Fibroblast of skin of abdomen (primary cell): ENCODE measurements around the gene HACD2.
"Not testable (repeated sequence)": the region's sequence is repeated elsewhere in the genome, so short reads cannot be mapped to it uniquely, and the experiment has no call there.

Experiments
- DNase-seq: peaks from one replicate; pipeline ENCODE4 v3.0.0-alpha.2; 2013

HACD2 gene

DNA sequence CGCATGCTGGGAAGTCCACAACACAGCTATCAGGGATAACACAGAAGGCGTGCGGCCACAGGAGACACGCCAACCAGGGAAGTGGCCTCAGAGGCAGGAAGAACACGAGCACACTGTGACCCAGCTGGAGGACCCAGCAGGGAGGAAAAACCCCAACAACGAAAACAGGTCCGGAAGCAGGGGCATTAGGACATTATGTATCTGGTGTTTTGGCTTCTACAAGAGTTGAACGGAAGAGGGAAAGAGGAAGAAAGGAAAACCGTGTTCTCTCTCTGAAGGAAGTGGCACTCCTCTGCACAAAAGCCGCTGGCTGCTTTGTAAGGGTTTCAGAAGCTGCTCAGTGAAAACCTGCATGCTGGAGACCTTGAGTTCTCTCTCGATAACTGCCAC is 61.8 kb downstream of the HACD2 start:
- no peak for DNase-seq

DNA sequence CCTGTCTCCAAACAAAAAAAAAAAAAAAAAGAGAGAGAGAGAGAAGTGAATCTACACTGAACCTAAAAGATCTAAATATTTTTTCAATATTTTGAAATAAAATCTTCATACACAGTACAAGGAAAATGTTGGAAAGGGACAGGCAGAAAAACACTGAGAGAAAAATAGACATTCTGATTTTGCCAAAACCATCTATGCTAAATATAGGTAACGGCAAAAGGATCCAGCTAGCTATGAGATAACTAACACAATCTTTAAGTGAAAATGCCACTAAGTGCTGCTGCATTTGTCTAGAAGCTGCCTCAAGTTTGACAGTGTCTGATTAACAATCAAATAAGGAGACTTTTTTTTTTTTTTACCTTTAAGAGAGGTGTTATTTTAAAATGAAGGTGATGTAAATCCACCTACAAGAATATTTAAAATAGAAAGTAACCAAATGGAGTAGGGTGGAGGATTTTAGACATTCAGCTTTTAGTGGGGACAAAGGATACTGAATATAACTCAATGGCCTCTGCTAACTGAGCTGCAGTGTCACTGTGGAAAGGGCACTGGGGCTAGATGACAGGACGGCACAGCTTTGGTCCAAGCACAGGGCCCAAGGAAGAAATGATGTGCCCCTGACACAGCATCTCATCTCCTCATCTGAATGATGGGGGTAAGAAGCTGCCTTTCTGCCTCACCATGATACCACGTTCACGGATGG is 62.4 kb downstream of the HACD2 start:
- no peak for DNase-seq

DNA sequence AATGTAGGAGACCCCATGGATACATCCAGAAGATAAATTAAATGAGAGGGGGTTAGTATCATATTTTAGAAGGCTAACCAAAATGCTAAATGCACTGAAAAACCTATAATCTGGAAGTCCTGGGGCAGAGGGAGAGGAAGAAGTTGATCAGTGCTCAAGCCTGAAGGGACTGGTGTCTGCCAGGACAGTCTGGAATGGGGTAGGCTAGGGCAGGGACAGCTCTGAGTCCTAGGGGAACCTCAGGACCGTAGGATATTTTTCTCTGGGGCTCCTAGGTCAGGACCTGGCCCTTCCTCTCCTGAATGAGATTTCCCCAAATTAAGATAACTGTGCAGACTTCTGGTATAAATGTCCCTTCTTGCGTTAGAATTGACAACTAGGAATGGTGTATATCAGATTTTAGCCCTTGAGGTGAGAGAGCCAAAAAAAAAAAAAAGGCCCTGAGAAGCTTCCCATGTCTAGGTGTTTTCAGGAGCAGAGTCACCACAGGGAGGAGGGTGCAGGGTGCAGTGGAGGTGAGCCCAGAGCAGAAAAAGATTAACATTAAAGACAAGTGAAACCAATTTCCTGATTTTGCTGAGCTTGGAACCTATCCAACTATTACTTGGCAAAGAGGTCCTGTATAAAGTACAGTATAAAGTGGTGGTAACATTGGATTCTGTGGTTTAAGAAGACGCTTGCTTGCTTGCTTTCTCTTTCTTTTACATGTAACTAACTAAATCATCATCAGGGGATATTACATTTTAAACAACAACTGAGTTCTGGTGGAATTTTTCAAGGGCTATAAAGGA is 63.5 kb downstream of the HACD2 start:
- DNase-seq, result peak; percentile 21

GRCh38 chr3:123520656-123521055 is 64.2 kb downstream of the HACD2 start:
- DNase-seq, result no peak

- DNase-seq, result no peak
Measured at GRCh38 chr3:123518892-123519485, 65.9 kb downstream of the HACD2 start.

GRCh38 chr3:123511726-123512125 is 73.1 kb downstream of the HACD2 start:
- no peak for DNase-seq

GRCh38 chr3:123511084-123511483 is 73.8 kb downstream of the HACD2 start:
- DNase-seq, result no peak

GRCh38 chr3:123508178-123508577 is 76.7 kb downstream of the HACD2 start:
- no peak for DNase-seq

GRCh38 chr3:123505820-123506219 is 79.0 kb downstream of the HACD2 start:
- no peak for DNase-seq

DNA sequence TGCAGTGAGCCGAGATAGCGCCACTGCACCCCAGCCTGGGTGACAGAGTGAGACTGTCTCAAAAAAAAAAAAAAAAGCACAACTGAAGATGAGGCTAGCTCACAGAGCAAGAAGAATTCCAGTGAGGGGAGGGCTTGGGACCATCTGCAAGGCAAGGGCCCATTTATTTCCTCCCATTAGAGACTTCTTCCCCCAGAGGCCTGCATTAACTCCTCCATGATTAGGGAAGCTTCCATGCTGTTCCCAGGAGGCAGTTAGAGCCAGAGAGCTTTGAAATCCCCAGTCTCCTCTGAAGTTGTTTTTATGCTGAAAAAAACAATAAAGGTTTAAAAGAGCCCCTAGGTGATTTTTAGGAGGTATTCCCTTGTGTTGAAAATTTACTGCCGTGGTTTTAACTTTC is 81.7 kb downstream of the HACD2 start:
- DNase-seq, result no peak

- DNase-seq, result peak; percentile 57
Measured at GRCh38 chr3:123499322-123499721, 85.5 kb downstream of the HACD2 start.

DNA sequence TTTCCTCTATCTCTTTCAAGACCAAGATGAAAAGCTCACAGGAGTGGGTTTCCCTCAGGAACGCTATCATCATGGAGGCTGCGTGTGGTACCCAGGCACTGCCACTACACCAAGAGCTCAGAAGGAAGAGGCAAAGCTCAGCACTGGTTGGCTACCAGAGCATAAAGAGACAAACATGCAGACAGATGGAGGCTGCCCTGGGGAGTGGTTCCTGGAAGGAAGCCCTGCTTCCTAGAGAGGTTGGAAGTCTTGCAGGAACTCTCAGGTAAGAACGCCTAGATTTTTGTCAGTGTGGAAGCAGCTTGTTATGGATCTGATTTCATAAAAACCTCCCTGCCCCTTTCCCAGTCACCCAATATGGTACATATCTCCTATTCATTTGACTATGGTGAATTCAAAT is 86.1 kb downstream of the HACD2 start:
- DNase-seq, result no peak

GRCh38 chr3:123493912-123494311 is 90.9 kb downstream of the HACD2 start:
- no peak for DNase-seq

- DNase-seq, result no peak
Measured at GRCh38 chr3:123491966-123492587, 92.8 kb downstream of the HACD2 start.

DNA sequence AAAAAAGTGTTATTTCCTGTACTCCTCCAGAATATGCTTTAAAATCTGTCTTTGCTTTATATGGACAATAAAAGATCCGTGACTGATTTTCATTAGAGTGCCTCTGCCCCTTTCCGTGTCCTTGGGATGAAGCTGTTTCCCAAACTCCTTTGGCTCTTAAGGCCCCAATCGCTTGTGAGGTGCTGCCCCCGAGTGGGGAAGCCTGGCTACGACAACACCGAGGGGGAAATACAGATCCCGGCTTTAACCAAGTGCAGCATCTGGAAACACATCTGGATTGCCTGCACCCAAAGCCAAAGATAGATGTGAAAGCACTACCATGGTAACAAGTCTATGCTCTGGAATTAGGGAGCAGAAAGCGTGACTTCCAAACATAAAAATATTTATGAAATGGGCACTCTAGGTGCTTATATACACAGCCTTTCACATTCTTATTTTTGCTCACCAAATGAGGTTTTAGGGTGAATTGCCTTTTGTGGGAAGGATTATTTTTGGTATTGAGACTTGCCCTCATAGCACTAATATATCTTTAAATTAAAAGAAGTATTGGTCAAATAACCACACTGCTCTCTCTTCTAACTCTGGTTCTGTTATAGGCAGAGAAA is 95.4 kb downstream of the HACD2 start:
- DNase-seq, result peak; percentile 53

DNA sequence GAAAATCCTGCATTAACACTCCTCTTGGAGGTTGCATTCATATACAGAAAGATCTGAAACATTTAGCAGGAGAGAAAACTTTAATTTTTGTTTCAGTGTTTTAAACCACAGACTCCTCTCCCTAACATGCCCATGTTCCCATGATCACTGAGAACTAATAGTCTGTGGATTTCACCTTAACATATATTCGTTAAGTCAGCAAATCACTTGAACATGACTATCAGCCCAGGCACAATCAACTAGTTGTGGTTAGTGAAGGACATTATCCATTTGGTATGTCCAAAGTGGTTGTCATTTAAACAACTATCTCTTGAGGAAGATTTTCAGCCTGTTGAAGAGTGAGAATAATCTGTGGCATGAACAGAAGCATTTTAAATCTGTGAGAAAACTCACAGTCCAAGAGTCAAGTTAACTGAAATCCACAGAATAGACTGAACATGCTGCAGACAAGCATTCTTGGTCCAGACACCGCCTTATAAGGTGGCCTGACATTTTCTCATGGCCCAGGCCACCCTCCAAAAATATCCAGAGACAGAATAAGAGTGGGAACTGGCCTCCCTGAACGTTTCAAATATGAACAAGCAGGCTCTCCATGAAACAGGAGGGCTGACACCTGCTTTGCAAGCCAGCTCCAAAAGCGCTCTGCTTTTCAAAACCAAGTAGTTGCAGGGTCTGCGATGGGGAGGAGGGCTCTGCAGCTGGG is 96.1 kb downstream of the HACD2 start:
- DNase-seq, result no peak

- DNase-seq, result not testable (repeated sequence)
Measured at GRCh38 chr3:123487063-123487462, 97.8 kb downstream of the HACD2 start.

- no peak for DNase-seq
Measured at GRCh38 chr3:123486460-123486859, 98.4 kb downstream of the HACD2 start.

GRCh38 chr3:123485551-123485950 is 99.3 kb downstream of the HACD2 start:
- no peak for DNase-seq

GRCh38 chr3:123483146-123483545 is 101.7 kb downstream of the HACD2 start:
- DNase-seq, result no peak

- no peak for DNase-seq
Measured at GRCh38 chr3:123481722-123482457, 103.0 kb downstream of the HACD2 start.

GRCh38 chr3:123481071-123481470 is 103.8 kb downstream of the HACD2 start:
- no peak for DNase-seq
